Lower leg skin (tissue), 3 donors: ENCODE results near the gene ERCC4.

ENCODE experiments used
- POLR2A ChIP-seq, 2 donors: fragments of 450-650 bp; IDR thresholded peaks; one replicate each; pipeline ENCODE4 v1.6.1; 2016 to 2017; ENCODE audit warnings: antibody characterized with exemption in 2 of 2, mild to moderate bottlenecking in 1 of 2, moderate library complexity in 1 of 2
- TF ChIP-seq, protein P1 (sequence below), 3 donors: fragments of 450-650 bp; IDR thresholded peaks; one replicate each; pipeline ENCODE4 v1.5.1; 2016; ENCODE audit warnings: antibody characterized with exemption in 3 of 3, mild to moderate bottlenecking in 3 of 3, moderate library complexity in 2 of 3

DNA sequence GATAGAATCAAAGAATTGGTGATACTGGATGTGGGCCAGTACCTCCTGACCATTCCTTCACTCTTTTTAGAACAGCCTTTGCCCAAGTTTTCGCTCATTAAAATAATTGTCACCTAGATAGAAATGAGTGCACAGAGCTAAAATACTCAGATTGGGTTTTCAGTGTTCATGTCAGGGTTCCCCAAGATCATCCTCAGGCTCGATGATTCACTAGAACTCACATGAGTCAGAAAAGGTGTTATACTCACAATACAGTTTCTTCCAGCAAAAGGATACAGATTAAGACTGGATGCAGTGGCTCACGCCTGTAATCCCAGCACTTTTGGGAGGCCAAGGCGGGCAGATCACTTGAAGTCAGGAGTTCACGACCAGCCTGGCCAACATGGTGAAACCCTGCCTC is 19.9 kb downstream of the ERCC4 start:
- no peak for TF ChIP-seq POLR2A (IDR thresholded peaks at IDR 0.05)
- TF ChIP-seq, protein P1, sequence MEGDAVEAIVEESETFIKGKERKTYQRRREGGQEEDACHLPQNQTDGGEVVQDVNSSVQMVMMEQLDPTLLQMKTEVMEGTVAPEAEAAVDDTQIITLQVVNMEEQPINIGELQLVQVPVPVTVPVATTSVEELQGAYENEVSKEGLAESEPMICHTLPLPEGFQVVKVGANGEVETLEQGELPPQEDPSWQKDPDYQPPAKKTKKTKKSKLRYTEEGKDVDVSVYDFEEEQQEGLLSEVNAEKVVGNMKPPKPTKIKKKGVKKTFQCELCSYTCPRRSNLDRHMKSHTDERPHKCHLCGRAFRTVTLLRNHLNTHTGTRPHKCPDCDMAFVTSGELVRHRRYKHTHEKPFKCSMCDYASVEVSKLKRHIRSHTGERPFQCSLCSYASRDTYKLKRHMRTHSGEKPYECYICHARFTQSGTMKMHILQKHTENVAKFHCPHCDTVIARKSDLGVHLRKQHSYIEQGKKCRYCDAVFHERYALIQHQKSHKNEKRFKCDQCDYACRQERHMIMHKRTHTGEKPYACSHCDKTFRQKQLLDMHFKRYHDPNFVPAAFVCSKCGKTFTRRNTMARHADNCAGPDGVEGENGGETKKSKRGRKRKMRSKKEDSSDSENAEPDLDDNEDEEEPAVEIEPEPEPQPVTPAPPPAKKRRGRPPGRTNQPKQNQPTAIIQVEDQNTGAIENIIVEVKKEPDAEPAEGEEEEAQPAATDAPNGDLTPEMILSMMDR (IDR thresholded peaks at IDR 0.05), result no peak
